Subcutaneous adipose tissue (tissue), 4 donors: ENCODE measurements around the gene ATP8B1. TPM values are rescaled to one million over a fixed set of nuclear protein-coding genes. Genes with fewer than 3 reads are reported as not detected.

Experiments
- total RNA-seq, 4 donors: library from RNA; depleted of rRNA; stranded (reverse); fragments of >200 nt; gene quantifications; one replicate each; pipeline ENCODE4 v1.1.0, GENCODE V29; 2016
- TF ChIP-seq, protein P1 (sequence below): fragments of 450-650 bp; IDR thresholded peaks from one replicate; pipeline ENCODE4 v1.5.1; 2016; ENCODE audit warnings: low read depth, mild to moderate bottlenecking, control low read depth, antibody characterized with exemption, moderate library complexity

ATP8B1 gene
- total RNA-seq, 4 donors from 2014 or later = 7.5 to 14.3 (median 9.2) TPM

DNA sequence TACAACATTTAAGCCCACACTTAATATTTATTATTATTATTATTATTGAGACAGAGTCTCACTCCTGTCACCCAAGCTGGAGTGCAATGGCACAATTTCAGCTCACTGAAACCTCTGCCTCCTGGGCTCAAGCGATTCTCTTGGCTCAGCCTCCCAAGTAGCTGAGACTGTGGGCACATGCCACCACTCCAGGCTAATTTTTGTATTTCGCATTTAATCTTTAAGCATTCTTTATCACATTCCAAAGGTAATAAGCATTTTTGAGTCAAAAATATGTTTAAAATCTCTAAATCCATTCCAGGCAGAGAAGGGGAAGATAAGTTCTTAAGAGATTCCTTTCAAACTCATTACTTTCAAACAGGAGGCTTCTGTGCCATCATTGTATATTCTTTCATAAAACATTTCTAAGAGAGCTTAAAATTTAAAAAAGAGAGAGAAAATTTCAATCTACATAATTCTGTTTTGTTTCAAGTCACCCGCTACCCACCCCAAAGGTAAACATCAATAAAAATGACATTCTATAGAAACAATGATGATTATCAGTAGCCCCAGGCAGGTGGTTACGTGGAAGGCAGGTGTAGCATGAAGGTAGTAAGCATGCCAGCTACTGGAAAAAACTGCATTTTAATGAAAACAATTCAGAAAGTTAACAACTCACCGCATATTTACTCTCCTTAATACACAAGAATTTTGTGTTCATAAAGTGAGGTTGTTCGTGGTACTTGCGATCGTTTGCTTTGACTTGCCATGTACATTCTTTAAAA lies 97.1 kb downstream of the ATP8B1 start:
- TF ChIP-seq, protein P1, sequence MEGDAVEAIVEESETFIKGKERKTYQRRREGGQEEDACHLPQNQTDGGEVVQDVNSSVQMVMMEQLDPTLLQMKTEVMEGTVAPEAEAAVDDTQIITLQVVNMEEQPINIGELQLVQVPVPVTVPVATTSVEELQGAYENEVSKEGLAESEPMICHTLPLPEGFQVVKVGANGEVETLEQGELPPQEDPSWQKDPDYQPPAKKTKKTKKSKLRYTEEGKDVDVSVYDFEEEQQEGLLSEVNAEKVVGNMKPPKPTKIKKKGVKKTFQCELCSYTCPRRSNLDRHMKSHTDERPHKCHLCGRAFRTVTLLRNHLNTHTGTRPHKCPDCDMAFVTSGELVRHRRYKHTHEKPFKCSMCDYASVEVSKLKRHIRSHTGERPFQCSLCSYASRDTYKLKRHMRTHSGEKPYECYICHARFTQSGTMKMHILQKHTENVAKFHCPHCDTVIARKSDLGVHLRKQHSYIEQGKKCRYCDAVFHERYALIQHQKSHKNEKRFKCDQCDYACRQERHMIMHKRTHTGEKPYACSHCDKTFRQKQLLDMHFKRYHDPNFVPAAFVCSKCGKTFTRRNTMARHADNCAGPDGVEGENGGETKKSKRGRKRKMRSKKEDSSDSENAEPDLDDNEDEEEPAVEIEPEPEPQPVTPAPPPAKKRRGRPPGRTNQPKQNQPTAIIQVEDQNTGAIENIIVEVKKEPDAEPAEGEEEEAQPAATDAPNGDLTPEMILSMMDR = no peak

DNA sequence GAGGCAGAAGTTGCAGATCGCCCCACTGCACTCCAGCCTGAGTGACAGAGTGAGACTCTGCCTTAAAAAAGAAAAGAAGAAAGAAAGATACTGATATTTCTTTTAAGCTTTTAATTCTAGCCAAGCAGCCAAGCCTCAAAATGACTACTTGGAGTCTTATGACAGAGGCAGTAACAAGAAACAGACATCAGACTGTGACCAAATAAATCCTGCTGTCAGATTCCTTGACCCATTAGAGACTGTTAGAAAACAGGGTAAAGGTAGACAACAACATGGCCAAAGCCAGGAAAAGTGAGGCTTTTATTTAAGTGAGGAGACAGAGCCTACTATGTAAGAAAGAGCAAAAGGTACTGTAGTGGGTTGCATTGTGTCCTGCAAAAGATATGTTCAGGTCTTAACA lies 98.1 kb downstream of the ATP8B1 start:
- TF ChIP-seq, protein P1 = no peak

DNA sequence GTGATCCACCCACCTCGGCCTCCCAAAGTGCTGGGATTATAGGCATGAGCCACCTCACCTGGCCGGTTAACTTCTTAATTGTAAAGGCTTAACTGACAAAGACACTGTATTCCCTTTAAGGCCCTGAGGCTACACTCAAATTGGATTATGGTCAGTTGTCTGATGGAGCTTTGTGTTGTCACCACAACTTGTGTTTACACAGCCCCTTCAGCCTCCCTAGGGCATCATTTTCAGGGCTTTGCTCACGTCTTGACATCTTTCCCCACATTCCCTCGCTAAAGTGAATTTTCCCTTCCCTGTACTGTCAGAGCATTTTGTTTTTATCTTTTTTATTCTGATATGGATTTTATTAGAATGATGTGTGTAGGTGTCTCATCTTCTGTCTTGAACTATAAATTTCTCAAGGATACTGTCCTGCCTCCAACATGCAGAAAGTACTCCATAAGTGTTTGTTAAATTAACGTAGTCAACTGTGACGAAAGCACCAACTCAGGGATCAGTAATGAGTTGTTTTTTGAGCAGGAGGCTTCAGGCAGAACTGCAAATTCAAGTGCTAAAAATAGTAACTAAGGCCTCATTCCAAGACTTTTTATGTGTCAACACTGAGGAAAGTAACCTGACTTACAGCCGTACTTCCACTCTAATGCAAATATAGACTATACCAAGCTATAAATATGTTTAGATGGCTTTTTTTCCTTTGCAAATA lies 104.4 kb downstream of the ATP8B1 start:
- TF ChIP-seq, protein P1 = no peak

DNA sequence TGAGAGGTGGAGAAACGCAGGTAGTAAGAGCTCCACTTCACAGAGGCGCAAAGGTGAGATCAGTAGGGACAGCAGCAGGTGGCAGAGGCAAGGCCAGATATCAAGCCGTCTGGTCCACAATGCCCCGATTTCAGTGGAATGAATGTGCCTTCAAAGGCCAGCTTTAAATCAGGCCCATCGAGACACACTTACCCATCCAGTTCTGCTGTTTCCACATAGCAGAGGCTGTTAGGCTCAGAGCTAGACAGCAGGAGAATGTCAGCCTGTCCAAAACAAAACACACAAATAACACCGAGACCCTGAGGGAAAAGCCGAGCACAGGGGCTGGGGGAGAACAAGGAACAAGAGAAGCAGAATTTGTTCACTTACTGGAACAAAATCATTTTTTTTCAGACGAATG lies 105.7 kb downstream of the ATP8B1 start:
- TF ChIP-seq, protein P1 = no peak

DNA sequence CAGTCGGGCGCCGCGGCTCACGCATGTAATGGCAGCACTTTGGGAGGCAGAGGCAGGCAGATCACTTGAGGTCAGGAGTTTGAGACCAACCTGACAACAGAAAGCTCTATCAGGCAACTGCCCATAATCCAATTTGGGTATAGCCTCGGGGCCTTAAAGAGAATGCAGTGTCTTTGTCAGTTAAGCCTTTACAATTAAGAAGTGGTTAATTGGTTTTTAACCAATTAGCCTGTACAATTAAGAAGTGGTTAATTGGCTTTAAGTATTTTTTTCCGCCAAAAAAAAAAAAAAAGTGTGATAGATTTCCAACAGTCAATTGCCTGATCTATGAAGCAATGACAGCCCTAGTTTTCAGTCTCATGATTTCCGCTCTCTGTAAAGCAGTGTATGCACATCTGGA lies 106.8 kb downstream of the ATP8B1 start:
- TF ChIP-seq, protein P1 = no peak

DNA sequence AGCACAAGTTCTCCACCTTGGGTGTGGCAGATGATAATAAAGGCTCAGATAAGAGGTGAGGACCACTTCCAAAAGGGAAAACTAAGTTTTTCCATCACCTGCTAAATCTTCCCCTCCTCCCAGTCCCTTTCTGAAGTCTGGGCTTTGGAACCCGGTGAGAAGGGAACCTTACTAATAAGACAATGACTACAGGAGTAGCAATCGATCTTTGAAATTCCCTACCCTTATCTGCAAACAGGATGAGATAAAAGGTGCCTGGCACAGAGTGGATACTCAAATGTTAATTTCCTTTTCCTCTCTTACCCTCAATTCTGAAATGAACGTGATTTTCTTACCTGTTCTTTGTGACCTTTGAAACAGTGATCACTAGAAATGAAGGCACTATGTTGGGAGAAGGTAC lies 111.8 kb downstream of the ATP8B1 start:
- TF ChIP-seq, protein P1 = no peak

DNA sequence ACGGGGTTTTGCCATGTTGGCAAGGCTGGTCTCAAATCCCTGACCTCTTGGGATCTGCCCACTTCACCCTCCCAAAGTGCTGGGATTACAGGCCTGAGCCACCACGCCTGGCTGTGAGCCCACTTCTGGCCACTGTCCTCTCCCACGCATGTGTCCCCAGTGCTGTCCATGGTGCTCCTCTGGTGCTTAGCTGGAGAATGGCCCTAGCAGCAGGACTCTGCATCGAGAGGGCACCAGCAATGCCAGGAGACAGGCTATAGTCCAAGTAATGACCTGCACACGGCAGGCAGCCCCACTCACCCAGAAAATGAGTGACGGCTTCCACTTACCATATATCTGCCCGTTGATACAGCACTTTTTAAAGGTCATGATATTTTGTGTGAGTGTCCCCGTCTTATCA lies 115.1 kb downstream of the ATP8B1 start:
- TF ChIP-seq, protein P1 = no peak
